ENCODE results near the gene MMP25. TPM values are rescaled to one million over a fixed set of nuclear protein-coding genes. Genes with fewer than 3 reads are reported as not detected.

MMP25 gene
- total and polyA plus RNA-seq, 2 experiments from 2014 or later, result 0.16 TPM; not detected in 1

- no peak overlapping the region for H2AFZ ChIP-seq
- WGBS, 2 experiments (ENCODE audit: low coverage in 1 of 2, low lambda C conversion rate in 2 of 2, missing lambda C conversion rate in 2 of 2), result 9 to 12% methylated on average over 42 to 51 of the region's 58 CpGs
- H3K4me2 ChIP-seq (ENCODE audit: unreplicated experiment), result no peak overlapping the region
- H3K9me2 ChIP-seq (ENCODE audit: insufficient read depth), result no peaks in the 10 kb centered on the region
- no peaks in the 10 kb centered on the region for H3K27me3 ChIP-seq (replicated peaks; ENCODE audit: insufficient read depth)
- H4K20me1 ChIP-seq (ENCODE audit: insufficient read depth), result no peaks in the 10 kb centered on the region
- H3F3A ChIP-seq (ENCODE audit: insufficient read depth), result no peaks in the 10 kb centered on the region
- no peak overlapping the region for H3K9ac ChIP-seq
- H3K4me3 ChIP-seq, result peak overlapping the region; percentile 51; the same call in 1 of the 2 replicates
- H3K36me3 ChIP-seq (ENCODE audit: low read depth), result no peaks in the 10 kb centered on the region
- in situ Hi-C loops (cut with MboI), result no loop called here
- peak; percentile 99 for DNase-seq
- TF ChIP-seq EZH2phosphoT487 (IDR thresholded peaks at IDR 0.05; ENCODE audit: insufficient read depth, low read depth) (no peak), EZH2 (IDR thresholded peaks at IDR 0.05; ENCODE audit: insufficient read depth, poor library complexity, severe bottlenecking) (no peak)
- H3K27ac ChIP-seq, result no peak overlapping the region
- no peaks in the 10 kb centered on the region for H3K9me3 ChIP-seq (ENCODE audit: low read depth)
- no peaks in the 10 kb centered on the region for H3K79me2 ChIP-seq (ENCODE audit: insufficient read depth)
- H3K4me1 ChIP-seq (ENCODE audit: insufficient read depth), result no peaks in the 10 kb centered on the region
Observed at GRCh38 chr16:3003582-3004270, 42.6 kb upstream of the MMP25 start.

GRCh38 chr16:3004319-3004718, 42.0 kb upstream of the MMP25 start:
- H3K27ac ChIP-seq, result no peak overlapping the region
- TF ChIP-seq EZH2 (IDR thresholded peaks at IDR 0.05; ENCODE audit: insufficient read depth, poor library complexity, severe bottlenecking) (no peak), EZH2phosphoT487 (IDR thresholded peaks at IDR 0.05; ENCODE audit: insufficient read depth, low read depth) (no peak)
- H3K79me2 ChIP-seq (ENCODE audit: insufficient read depth), result no peaks in the 10 kb centered on the region
- no peak overlapping the region for H3K4me2 ChIP-seq (ENCODE audit: unreplicated experiment)
- H3K9ac ChIP-seq, result no peak overlapping the region
- no peak overlapping the region for H3K4me3 ChIP-seq
- H3F3A ChIP-seq (ENCODE audit: insufficient read depth), result no peaks in the 10 kb centered on the region
- H4K20me1 ChIP-seq (ENCODE audit: insufficient read depth), result no peaks in the 10 kb centered on the region
- no peaks in the 10 kb centered on the region for H3K9me2 ChIP-seq (ENCODE audit: insufficient read depth)
- no peaks in the 10 kb centered on the region for H3K4me1 ChIP-seq (ENCODE audit: insufficient read depth)
- no peaks in the 10 kb centered on the region for H3K36me3 ChIP-seq (ENCODE audit: low read depth)
- WGBS, 2 experiments (ENCODE audit: low coverage in 1 of 2, low lambda C conversion rate in 2 of 2, missing lambda C conversion rate in 2 of 2), result 1 to 13% methylated on average over 3 to 31 of the region's 67 CpGs
- no peaks in the 10 kb centered on the region for H3K27me3 ChIP-seq (replicated peaks; ENCODE audit: insufficient read depth)
- peak; percentile 67 for DNase-seq
- no peak overlapping the region for H2AFZ ChIP-seq
- in situ Hi-C loops (cut with MboI), result no loop called here
- H3K9me3 ChIP-seq (ENCODE audit: low read depth), result no peaks in the 10 kb centered on the region

- no peak for TF ChIP-seq EZH2phosphoT487 (IDR thresholded peaks at IDR 0.05; ENCODE audit: insufficient read depth, low read depth)
- no peak for TF ChIP-seq EZH2 (IDR thresholded peaks at IDR 0.05; ENCODE audit: insufficient read depth, poor library complexity, severe bottlenecking)
- in situ Hi-C loops (cut with MboI), result no loop called here
- Histone ChIP-seq H3K4me3 (peak overlapping the region; percentile 54; the same call in 1 of the 2 replicates), H3K27ac (no peak overlapping the region), H3K27me3 (replicated peaks; ENCODE audit: insufficient read depth) (no peaks in the 10 kb centered on the region), H3K4me2 (ENCODE audit: unreplicated experiment) (no peak overlapping the region), H3K79me2 (ENCODE audit: insufficient read depth) (no peaks in the 10 kb centered on the region), H4K20me1 (ENCODE audit: insufficient read depth) (no peaks in the 10 kb centered on the region), H2AFZ (no peak overlapping the region), H3K4me1 (ENCODE audit: insufficient read depth) (no peaks in the 10 kb centered on the region), H3F3A (ENCODE audit: insufficient read depth) (no peaks in the 10 kb centered on the region), H3K9me2 (ENCODE audit: insufficient read depth) (no peaks in the 10 kb centered on the region), H3K36me3 (ENCODE audit: low read depth) (no peaks in the 10 kb centered on the region), H3K9me3 (ENCODE audit: low read depth) (no peaks in the 10 kb centered on the region), H3K9ac (no peak overlapping the region)
- WGBS, 2 experiments (ENCODE audit: low coverage in 1 of 2, low lambda C conversion rate in 2 of 2, missing lambda C conversion rate in 2 of 2), result 14 to 18% methylated on average over 21 to 25 of the region's 25 CpGs
- DNase-seq, result no peak
Observed at GRCh38 chr16:3004781-3005284, 41.5 kb upstream of the MMP25 start.

GRCh38 chr16:3007059-3007956, 39.1 kb upstream of the MMP25 start:
- Histone ChIP-seq H3K36me3 (ENCODE audit: low read depth) (no peaks in the 10 kb centered on the region), H4K20me1 (ENCODE audit: insufficient read depth) (no peaks in the 10 kb centered on the region), H3K27me3 (replicated peaks; ENCODE audit: insufficient read depth) (peaks cover 9% of the 10 kb centered on the region; the same call in 1 of the 2 replicates), H3F3A (ENCODE audit: insufficient read depth) (no peaks in the 10 kb centered on the region), H3K9me3 (ENCODE audit: low read depth) (no peaks in the 10 kb centered on the region), H3K4me1 (ENCODE audit: insufficient read depth) (no peaks in the 10 kb centered on the region), H3K79me2 (ENCODE audit: insufficient read depth) (no peaks in the 10 kb centered on the region), H2AFZ (no peak overlapping the region), H3K4me2 (ENCODE audit: unreplicated experiment) (no peak overlapping the region), H3K4me3 (no peak overlapping the region), H3K27ac (no peak overlapping the region), H3K9me2 (ENCODE audit: insufficient read depth) (no peaks in the 10 kb centered on the region), H3K9ac (no peak overlapping the region)
- in situ Hi-C loops (cut with MboI), result no loop called here
- 62 to 64% methylated on average over 13 of the region's 13 CpGs for WGBS, 2 experiments (ENCODE audit: low coverage in 1 of 2, low lambda C conversion rate in 2 of 2, missing lambda C conversion rate in 2 of 2)
- DNase-seq, result no peak
- TF ChIP-seq EZH2phosphoT487 (IDR thresholded peaks at IDR 0.05; ENCODE audit: insufficient read depth, low read depth) (no peak), EZH2 (IDR thresholded peaks at IDR 0.05; ENCODE audit: insufficient read depth, poor library complexity, severe bottlenecking) (no peak)

All from GM23248 (cell line).